ENCODE results near the gene PYROXD2. TPM values are rescaled to one million over a fixed set of nuclear protein-coding genes. Genes with fewer than 3 reads are reported as not detected.

PYROXD2 gene
- polyA plus RNA-seq, 1 donor from 2014 or later, result 0.11 TPM

DNA sequence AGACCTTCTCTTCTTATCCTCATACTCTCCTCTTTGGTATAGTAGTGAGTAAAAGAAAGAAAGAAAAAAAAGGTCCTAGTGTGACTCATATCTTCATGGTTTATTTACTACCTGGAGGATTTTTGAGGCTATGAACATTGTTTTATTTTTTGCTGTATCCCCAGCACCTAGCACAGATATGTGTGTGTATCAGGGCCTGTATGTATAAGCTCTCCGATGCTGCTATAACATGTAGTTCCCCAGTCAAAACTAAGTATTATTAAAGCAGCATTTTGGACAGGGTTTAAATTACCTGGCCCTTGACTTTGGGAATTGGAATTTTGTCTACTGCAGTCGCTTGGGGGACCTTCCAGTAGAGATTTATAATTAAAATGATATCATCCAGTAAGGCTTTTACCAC is 46.3 kb downstream of the PYROXD2 start:
- Histone ChIP-seq H3K9me3 (ENCODE audit: low read length) (no peaks in the 10 kb centered on the region), H3K79me2 (replicated peaks; ENCODE audit: insufficient read depth, low read length) (no peaks in the 10 kb centered on the region), H2AFZ (ENCODE audit: low read depth, low read length) (no peak overlapping the region), H3K9me2 (ENCODE audit: insufficient read depth, low read length) (no peaks in the 10 kb centered on the region), H3K36me3 (ENCODE audit: insufficient read depth, low read length) (no peaks in the 10 kb centered on the region), H3K27ac (ENCODE audit: low read length) (no peak overlapping the region), H4K20me1 (ENCODE audit: insufficient read depth) (no peaks in the 10 kb centered on the region), H3K27me3 (ENCODE audit: insufficient read depth, low read depth, low read length) (no peaks in the 10 kb centered on the region), H3K4me2 (ENCODE audit: low read length) (no peak overlapping the region), H3F3A (ENCODE audit: insufficient read depth, low read length, poor library complexity, severe bottlenecking) (no peaks in the 10 kb centered on the region), H3K4me3 (ENCODE audit: low read length) (no peak overlapping the region), H3K9ac (ENCODE audit: low read length) (no peak overlapping the region)
- TF ChIP-seq MXI1 (conservative IDR thresholded peaks at IDR 0.05; ENCODE audit: poor library complexity, severe bottlenecking), result no peak
- TF ChIP-seq, protein P1, sequence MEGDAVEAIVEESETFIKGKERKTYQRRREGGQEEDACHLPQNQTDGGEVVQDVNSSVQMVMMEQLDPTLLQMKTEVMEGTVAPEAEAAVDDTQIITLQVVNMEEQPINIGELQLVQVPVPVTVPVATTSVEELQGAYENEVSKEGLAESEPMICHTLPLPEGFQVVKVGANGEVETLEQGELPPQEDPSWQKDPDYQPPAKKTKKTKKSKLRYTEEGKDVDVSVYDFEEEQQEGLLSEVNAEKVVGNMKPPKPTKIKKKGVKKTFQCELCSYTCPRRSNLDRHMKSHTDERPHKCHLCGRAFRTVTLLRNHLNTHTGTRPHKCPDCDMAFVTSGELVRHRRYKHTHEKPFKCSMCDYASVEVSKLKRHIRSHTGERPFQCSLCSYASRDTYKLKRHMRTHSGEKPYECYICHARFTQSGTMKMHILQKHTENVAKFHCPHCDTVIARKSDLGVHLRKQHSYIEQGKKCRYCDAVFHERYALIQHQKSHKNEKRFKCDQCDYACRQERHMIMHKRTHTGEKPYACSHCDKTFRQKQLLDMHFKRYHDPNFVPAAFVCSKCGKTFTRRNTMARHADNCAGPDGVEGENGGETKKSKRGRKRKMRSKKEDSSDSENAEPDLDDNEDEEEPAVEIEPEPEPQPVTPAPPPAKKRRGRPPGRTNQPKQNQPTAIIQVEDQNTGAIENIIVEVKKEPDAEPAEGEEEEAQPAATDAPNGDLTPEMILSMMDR (IDR thresholded peaks at IDR 0.05; ENCODE audit: poor library complexity, severe bottlenecking), result no peak
- no peak for TF ChIP-seq SMC3 (conservative IDR thresholded peaks at IDR 0.05; ENCODE audit: poor library complexity)
- no peak for TF ChIP-seq POLR2AphosphoS5 (IDR thresholded peaks at IDR 0.05)
- TF ChIP-seq EZH2 (IDR thresholded peaks at IDR 0.05; ENCODE audit: borderline replicate concordance, insufficient read depth, low read length, poor library complexity, severe bottlenecking), result no peak
- no peak for TF ChIP-seq EP300 (conservative IDR thresholded peaks at IDR 0.05; ENCODE audit: poor library complexity, severe bottlenecking)
- no peak for TF ChIP-seq TAF1 (IDR thresholded peaks at IDR 0.05; ENCODE audit: low read depth)
- TF ChIP-seq, protein P2, sequence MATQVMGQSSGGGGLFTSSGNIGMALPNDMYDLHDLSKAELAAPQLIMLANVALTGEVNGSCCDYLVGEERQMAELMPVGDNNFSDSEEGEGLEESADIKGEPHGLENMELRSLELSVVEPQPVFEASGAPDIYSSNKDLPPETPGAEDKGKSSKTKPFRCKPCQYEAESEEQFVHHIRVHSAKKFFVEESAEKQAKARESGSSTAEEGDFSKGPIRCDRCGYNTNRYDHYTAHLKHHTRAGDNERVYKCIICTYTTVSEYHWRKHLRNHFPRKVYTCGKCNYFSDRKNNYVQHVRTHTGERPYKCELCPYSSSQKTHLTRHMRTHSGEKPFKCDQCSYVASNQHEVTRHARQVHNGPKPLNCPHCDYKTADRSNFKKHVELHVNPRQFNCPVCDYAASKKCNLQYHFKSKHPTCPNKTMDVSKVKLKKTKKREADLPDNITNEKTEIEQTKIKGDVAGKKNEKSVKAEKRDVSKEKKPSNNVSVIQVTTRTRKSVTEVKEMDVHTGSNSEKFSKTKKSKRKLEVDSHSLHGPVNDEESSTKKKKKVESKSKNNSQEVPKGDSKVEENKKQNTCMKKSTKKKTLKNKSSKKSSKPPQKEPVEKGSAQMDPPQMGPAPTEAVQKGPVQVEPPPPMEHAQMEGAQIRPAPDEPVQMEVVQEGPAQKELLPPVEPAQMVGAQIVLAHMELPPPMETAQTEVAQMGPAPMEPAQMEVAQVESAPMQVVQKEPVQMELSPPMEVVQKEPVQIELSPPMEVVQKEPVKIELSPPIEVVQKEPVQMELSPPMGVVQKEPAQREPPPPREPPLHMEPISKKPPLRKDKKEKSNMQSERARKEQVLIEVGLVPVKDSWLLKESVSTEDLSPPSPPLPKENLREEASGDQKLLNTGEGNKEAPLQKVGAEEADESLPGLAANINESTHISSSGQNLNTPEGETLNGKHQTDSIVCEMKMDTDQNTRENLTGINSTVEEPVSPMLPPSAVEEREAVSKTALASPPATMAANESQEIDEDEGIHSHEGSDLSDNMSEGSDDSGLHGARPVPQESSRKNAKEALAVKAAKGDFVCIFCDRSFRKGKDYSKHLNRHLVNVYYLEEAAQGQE (IDR thresholded peaks at IDR 0.05; ENCODE audit: borderline replicate concordance), result no peak
- no peak for TF ChIP-seq RAD21 (conservative IDR thresholded peaks at IDR 0.05)

DNA sequence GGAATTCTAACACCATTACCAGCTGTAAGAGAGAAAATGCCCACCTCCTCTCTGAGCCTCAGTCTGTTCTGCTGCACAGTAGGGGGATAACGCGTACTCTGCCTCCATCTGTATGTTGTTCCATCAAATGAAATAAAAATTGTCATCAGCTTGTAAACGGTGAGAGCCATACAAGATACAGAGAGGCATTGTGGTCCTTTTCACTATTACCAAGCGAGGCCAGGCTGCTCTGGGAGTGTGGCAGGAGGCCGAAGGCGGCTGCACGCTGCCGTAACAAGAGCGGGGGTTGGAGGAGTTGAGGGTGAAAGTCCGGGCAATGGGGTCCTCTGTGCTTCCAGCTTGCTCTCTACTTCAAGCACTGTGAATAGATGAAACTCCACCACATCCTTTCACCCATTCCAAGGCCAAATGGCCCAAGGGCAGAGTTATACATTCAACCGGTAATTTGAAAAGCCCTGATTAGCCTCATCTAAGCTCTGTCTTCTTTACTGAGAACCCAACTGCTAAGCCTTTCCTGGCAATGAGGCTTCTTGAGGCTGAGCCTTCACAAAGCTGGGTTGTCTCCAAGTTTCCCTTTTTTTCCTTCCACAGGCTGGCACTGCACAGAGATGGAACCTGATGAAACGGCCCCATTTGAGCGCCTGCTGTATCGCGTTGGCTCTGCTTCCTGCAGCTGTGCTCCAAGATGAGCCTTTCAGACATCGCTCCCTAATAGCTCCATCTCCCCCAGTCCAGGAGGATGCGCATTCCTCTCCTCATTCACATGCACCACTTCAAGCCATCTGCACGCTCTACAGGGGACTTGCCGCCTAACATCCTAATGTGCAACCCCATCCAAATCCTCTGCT is 47.2 kb downstream of the PYROXD2 start:
- Histone ChIP-seq H3K4me3 (ENCODE audit: low read length) (no peak overlapping the region), H3K27ac (ENCODE audit: low read length) (no peak overlapping the region), H3K36me3 (ENCODE audit: insufficient read depth, low read length) (no peaks in the 10 kb centered on the region), H3K4me2 (ENCODE audit: low read length) (no peak overlapping the region), H2AFZ (ENCODE audit: low read depth, low read length) (no peak overlapping the region), H3K9me2 (ENCODE audit: insufficient read depth, low read length) (no peaks in the 10 kb centered on the region), H3K9me3 (ENCODE audit: low read length) (no peaks in the 10 kb centered on the region), H3K27me3 (ENCODE audit: insufficient read depth, low read depth, low read length) (no peaks in the 10 kb centered on the region), H3F3A (ENCODE audit: insufficient read depth, low read length, poor library complexity, severe bottlenecking) (no peaks in the 10 kb centered on the region), H4K20me1 (ENCODE audit: insufficient read depth) (no peaks in the 10 kb centered on the region), H3K9ac (ENCODE audit: low read length) (no peak overlapping the region), H3K79me2 (replicated peaks; ENCODE audit: insufficient read depth, low read length) (no peaks in the 10 kb centered on the region)
- no peak for TF ChIP-seq MXI1 (conservative IDR thresholded peaks at IDR 0.05; ENCODE audit: poor library complexity, severe bottlenecking)
- no peak for TF ChIP-seq EP300 (conservative IDR thresholded peaks at IDR 0.05; ENCODE audit: poor library complexity, severe bottlenecking)
- TF ChIP-seq TAF1 (IDR thresholded peaks at IDR 0.05; ENCODE audit: low read depth), result no peak
- TF ChIP-seq, protein P2 (IDR thresholded peaks at IDR 0.05; ENCODE audit: borderline replicate concordance), result no peak

Measured in neural cell (in vitro differentiated cells).